NCI-H526 (cell line): ENCODE data around the gene SERPINA6.
"Not testable (repeated sequence)": the region's sequence is repeated elsewhere in the genome, so short reads cannot be mapped to it uniquely, and the experiment has no call there.

Experiments used
- DNase-seq, 2 experiments: peaks; one replicate each; lab custom pipeline; 2025; lab: John Stamatoyannopoulos, UW

Gene SERPINA6

DNA sequence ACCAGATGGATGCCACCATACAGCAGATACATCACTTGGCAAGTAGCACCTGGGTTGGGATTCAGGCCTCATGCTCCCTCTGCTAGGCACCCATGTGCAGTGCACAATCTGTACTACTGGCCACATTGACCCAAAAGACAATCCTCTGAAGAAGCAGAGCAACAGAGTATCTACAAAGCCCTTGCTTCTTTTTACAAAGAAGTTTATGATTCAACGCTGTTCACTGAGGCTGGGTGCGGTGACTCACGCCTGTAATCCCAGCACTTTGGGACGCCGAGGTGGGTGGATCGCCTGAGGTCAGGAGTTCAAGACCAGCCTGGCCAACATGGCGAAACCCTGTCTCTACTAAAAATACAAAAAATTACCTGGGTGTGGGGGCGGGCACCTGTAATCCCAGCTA is 31.1 kb upstream of the SERPINA6 start:
- not testable (repeated sequence) for DNase-seq

GRCh38 chr14:94349276-94349675 is 26.1 kb upstream of the SERPINA6 start:
- no peak for DNase-seq

- DNase-seq, result no peak
These were observed 25.7 kb upstream of the SERPINA6 start for GRCh38 chr14:94348836-94349235.

DNA sequence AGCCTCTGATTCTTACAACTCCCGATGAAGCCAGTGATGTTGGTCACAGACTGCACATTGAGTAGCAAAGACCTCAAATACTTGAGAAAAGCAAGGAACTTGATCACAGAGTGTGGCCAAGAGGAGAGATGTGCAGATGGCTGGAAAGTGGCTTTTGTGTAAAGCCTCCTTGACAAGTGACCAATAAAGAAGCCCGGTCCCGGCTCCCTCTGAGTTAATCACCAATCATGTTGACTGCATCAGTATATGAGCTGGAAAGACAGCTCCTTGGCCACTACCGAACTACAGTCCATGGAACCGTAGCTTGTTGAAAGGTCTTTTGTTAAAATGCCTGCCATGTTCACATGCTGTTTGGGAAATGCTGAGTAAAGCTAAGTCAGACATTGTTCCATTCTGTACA is 23.7 kb upstream of the SERPINA6 start:
- DNase-seq, result no peak

DNA sequence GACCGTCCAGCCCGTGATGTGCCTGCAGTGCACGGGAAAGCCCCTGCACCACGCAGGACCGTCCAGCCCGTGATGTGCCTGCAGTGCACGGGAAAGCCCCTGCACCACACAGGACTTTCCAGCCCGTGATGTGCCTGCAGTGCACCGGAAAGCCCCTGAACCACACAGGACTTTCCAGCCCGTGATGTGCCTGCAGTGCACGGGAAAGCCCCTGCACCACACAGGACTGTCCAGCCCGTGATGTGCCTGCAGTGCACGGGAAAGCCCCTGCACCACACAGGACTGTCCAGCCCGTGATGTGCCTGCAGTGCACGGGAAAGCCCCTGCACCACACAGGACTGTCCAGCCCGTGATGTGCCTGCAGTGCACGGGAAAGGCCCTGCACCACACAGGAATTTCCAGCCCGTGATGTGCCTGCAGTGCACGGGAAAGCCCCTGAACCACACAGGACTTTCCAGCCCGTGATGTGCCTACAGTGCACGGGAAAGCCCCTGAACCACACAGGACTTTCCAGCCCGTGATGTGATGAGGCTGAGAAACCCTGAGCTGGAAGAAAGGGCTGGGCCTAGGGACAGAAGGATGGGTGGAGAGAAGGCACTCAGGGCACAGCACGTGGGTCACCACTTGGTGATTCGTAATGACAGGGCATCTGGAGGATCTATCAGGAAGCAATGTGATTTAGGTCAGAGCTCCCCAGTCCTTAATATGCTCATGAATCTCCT is 23.1 kb upstream of the SERPINA6 start:
- DNase-seq, result not testable (repeated sequence)

- DNase-seq, result no peak
These were observed 22.4 kb upstream of the SERPINA6 start for GRCh38 chr14:94345344-94346064.

- no peak for DNase-seq
These were observed 21.3 kb upstream of the SERPINA6 start for GRCh38 chr14:94344389-94344788.

DNA sequence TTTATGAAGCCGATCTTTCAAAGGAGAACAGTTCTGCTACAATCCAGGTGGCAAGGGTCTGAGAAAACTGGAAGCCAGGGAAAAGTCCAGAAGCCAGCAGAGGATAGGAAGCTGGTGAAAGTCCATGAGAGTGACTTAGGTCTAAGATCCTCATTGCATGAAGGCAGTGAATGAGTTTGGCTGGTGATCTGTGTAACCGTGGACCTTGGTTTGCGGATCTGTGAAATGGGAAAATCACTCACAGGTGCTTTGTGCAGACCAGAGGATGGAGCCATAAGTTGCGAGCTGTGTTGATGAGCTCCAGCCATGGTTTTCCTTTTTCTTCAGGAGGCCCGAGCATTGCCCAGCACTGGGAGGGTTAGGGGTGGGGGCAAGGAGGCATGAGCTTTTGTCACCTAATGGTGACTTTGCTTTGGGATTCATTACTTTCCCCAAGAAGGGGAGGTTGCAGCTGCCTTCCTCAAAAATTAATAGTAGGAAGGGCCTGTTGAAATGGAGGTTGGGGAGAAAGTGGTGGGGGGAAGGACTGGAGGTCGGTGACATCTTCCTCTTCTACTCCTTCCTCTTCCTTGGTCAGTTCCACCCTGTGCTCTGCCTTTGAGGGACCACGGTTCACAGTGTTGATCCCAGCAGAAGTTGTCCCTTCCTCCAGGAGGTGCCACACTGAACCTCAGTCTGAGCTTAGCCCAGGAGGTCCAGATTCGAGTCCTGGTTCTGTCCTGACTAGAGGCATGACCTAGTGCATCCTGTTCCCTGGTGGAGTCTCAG is 20.3 kb upstream of the SERPINA6 start:
- no peak for DNase-seq

- DNase-seq, result no peak
These were observed 19.3 kb upstream of the SERPINA6 start for GRCh38 chr14:94342334-94342934.

GRCh38 chr14:94341656-94342333 is 18.7 kb upstream of the SERPINA6 start:
- no peak for DNase-seq

DNA sequence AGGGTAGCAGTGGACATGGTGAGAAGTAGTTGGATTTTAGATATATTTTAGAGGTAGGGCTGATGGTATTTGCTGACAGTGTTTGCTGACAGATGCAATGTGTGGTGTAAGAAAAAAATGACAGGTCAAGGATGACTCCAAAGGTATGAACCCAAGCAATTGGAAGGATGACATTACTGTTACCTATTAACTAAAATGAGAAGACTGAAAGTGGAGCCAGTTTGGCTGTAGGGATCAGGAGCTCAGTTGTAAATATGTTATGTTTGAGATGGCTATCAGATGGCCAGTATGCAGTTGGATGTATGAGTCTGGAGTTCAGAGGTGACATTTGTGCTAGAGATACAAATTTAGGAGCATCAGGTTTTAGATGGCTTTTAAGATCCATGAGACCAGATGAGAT is 17.4 kb upstream of the SERPINA6 start:
- no peak for DNase-seq

DNA sequence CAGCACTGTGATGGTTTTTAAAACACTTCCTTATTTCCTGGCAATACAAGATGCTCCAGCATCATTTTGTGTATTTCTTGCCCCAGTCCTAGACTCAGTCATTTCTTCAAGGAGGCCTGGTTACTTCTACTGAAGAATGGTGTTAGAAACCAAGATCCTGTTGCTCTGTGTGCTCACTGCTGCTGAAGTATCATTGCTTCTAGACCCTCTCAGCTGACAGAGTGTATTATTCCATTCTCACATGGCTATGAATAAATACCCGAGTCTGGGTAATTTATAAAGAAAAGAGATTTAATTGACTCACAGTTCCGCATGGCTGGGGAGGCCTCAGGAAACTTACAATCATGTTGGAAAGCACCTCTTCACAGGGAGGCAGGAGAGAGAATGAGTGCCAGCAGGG is 14.9 kb upstream of the SERPINA6 start:
- no peak for DNase-seq

DNA sequence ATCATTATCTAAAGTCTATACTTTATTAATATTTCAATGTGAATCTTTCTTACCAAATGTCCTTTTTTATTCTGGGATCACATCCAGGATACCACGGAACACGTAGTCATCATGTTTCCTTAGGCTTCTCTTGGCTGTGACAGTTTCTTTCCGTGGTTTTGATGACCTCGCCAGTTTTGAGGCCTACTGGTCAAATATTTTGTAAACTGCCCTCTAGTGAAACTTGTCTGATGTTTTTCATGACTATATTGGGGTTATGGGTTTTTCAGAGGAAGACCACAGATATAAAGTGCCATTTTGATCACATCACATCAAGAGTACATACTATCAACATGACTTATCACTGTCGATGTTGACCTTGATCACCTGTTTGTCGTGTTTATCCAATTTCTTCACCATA is 14.1 kb upstream of the SERPINA6 start:
- no peak for DNase-seq

DNA sequence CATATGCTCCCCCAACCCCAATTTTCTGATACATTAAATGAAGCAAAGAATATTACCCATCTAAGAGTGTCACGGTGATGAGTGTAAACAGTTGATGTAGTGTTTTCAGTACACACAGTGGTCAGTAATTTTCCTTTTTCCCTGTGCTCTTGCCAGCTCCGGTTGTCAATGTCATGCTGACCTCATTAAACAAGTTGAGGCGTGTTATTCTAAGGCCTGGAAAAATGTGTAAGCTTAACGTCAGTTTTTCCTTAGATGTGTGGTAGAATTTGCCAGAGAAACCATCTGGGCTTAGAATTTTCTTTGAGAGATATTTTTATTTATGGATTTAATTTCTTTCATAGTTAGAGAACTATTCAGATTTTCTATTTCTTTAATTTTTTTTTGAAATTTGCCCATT is 11.7 kb upstream of the SERPINA6 start:
- no peak for DNase-seq

GRCh38 chr14:94332587-94332986 is 9.5 kb upstream of the SERPINA6 start:
- DNase-seq, result no peak

GRCh38 chr14:94332063-94332583 is 9.0 kb upstream of the SERPINA6 start:
- DNase-seq, result no peak

- no peak for DNase-seq
These were observed 8.3 kb upstream of the SERPINA6 start for GRCh38 chr14:94331462-94331861.

DNA sequence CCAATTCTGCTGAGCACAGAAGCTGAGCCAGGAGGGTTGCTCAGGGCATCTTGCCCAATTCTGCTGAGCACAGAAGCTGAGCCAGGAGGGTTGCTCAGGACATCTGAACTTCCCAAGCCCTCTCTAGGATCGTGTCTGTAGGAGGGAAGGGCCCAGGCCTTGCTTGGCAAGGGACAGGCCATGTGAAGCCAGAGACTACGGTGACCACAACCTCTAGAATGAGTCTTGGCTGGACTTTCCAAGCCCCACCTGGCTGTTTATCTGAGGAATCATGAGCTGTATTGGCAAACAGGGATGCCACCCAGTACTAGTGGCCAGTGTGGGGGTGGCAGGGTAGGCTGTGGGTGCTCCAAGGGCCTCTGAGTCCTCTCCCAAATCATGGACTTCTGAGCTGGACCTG is 7.7 kb upstream of the SERPINA6 start:
- no peak for DNase-seq

DNA sequence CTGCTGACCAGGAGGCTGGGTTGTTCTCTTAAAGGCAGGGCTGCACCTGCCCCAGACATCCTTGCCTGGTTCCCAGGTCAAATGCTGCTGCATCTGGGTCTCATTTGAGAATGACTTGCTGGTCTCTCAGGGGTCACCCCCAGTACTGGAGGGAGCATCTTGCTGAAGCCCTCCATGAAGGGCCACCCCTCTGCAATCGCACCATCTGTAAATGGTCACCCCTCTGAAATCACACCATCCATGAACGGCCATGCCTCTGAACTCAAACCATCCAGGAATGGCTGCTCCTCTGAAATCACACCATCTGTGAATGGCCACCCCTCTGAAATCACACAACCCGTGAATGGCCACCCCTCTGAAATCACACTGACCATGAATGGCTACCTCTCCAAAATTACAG is 7.3 kb upstream of the SERPINA6 start:
- DNase-seq, result no peak

GRCh38 chr14:94329857-94330256 is 6.7 kb upstream of the SERPINA6 start:
- DNase-seq, result no peak

DNA sequence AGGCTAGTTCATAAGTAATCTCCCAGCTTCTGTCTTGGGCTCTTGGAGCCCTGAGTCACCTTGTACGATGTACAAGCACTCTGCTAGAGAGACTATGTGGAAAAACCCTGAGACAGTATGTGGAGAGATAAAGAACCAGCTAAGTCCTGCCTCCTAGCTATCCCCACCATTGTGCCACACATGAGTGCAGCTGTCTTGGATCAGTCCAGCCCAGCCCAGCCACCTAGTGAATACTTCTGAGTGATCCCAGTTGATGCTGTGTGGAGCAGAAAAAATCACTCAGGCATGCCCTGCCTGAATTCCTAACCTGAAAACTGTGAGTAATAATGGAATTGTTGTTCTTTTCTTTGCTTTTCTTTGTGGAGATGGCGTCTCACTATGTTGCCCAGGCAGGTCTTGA is 5.1 kb upstream of the SERPINA6 start:
- DNase-seq, result no peak
